Measurements from ENCODE around the gene PTPN23. TPM values are rescaled to one million over a fixed set of nuclear protein-coding genes. Genes with fewer than 3 reads are reported as not detected.

The PTPN23 gene
- total RNA-seq, 4 donors from 2014 or later = 45.9 to 135 (median 61.1) TPM

- Histone ChIP-seq H3K4me1 (no peaks in the 10 kb centered on the region), H3K36me3 (peaks cover 81% of the 10 kb centered on the region), H3K9me3 (no peaks in the 10 kb centered on the region), H3K4me3 (no peak overlapping the region), H3K27me3 (no peaks in the 10 kb centered on the region), H3K27ac (no peak overlapping the region)
- TF ChIP-seq CTCF (IDR thresholded peaks at IDR 0.05) (no peak), EP300 (IDR thresholded peaks at IDR 0.05) (no peak)
- WGBS = 84% methylated on average over 2 of the region's 2 CpGs
- no peak for DNase-seq (ENCODE audit: low spot score in 2 of 2)
Observed at GRCh38 chr3:47340866-47341265, 40.0 kb upstream of the PTPN23 start.

- Histone ChIP-seq H3K27me3 (no peaks in the 10 kb centered on the region), H3K27ac (no peak overlapping the region), H3K4me3 (no peak overlapping the region), H3K36me3 (peaks cover 68% of the 10 kb centered on the region), H3K4me1 (no peaks in the 10 kb centered on the region), H3K9me3 (no peaks in the 10 kb centered on the region)
- no peak for TF ChIP-seq POLR2AphosphoS5 (IDR thresholded peaks at IDR 0.05)
- WGBS = 92% methylated on average over 2 of the region's 2 CpGs
- no peak for DNase-seq (ENCODE audit: low spot score in 2 of 2)
Observed at GRCh38 chr3:47342151-47342550, 38.7 kb upstream of the PTPN23 start.

- Histone ChIP-seq H3K4me3 (no peak overlapping the region), H3K27ac (no peak overlapping the region), H3K36me3 (peaks cover 62% of the 10 kb centered on the region), H3K9me3 (no peaks in the 10 kb centered on the region), H3K4me1 (no peaks in the 10 kb centered on the region), H3K27me3 (no peaks in the 10 kb centered on the region)
- TF ChIP-seq CTCF (IDR thresholded peaks at IDR 0.05) = no peak
- TF ChIP-seq POLR2A (IDR thresholded peaks at IDR 0.05) = no peak
- TF ChIP-seq POLR2AphosphoS5 (IDR thresholded peaks at IDR 0.05) = no peak
- no peak for TF ChIP-seq EP300 (IDR thresholded peaks at IDR 0.05)
- no peak for DNase-seq (ENCODE audit: low spot score in 2 of 2)
Observed at GRCh38 chr3:47342812-47343211, 38.0 kb upstream of the PTPN23 start.

GRCh38 chr3:47343471-47343971 is 37.3 kb upstream of the PTPN23 start:
- no peaks in the 10 kb centered on the region for H3K4me1 ChIP-seq
- H3K27ac ChIP-seq = no peak overlapping the region
- no peaks in the 10 kb centered on the region for H3K27me3 ChIP-seq
- TF ChIP-seq CTCF (IDR thresholded peaks at IDR 0.05) (no peak), EP300 (IDR thresholded peaks at IDR 0.05) (no peak), POLR2AphosphoS5 (IDR thresholded peaks at IDR 0.05) (no peak)
- H3K36me3 ChIP-seq = peaks cover 56% of the 10 kb centered on the region
- no peaks in the 10 kb centered on the region for H3K9me3 ChIP-seq
- 97% methylated on average over 12 of the region's 17 CpGs for WGBS
- DNase-seq (ENCODE audit: low spot score in 2 of 2) = no peak
- H3K4me3 ChIP-seq = no peak overlapping the region

GRCh38 chr3:47344971-47345370 is 35.9 kb upstream of the PTPN23 start:
- WGBS = 83% methylated on average over 6 of the region's 6 CpGs
- Histone ChIP-seq H3K27ac (no peak overlapping the region), H3K36me3 (peaks cover 46% of the 10 kb centered on the region), H3K27me3 (no peaks in the 10 kb centered on the region), H3K4me3 (no peak overlapping the region), H3K4me1 (no peaks in the 10 kb centered on the region), H3K9me3 (no peaks in the 10 kb centered on the region)
- TF ChIP-seq POLR2A (IDR thresholded peaks at IDR 0.05) = no peak
- TF ChIP-seq POLR2AphosphoS5 (IDR thresholded peaks at IDR 0.05) = no peak
- TF ChIP-seq EP300 (IDR thresholded peaks at IDR 0.05) = no peak
- TF ChIP-seq CTCF (IDR thresholded peaks at IDR 0.05) = no peak
- DNase-seq (ENCODE audit: low spot score in 2 of 2) = no peak

GRCh38 chr3:47347217-47347801 is 33.5 kb upstream of the PTPN23 start:
- H3K27me3 ChIP-seq = no peaks in the 10 kb centered on the region
- no peak for DNase-seq (ENCODE audit: low spot score in 2 of 2)
- no peaks in the 10 kb centered on the region for H3K4me1 ChIP-seq
- no peaks in the 10 kb centered on the region for H3K9me3 ChIP-seq
- WGBS = 57% methylated on average over 4 of the region's 4 CpGs
- no peak overlapping the region for H3K4me3 ChIP-seq
- TF ChIP-seq POLR2AphosphoS5 (IDR thresholded peaks at IDR 0.05) (no peak), CTCF (IDR thresholded peaks at IDR 0.05) (no peak), EP300 (IDR thresholded peaks at IDR 0.05) (no peak), POLR2A (IDR thresholded peaks at IDR 0.05) (no peak)
- H3K36me3 ChIP-seq = peaks cover 33% of the 10 kb centered on the region
- H3K27ac ChIP-seq = no peak overlapping the region
